ENCODE results near the gene RYR1. TPM values are rescaled to one million over a fixed set of nuclear protein-coding genes. Genes with fewer than 3 reads are reported as not detected.

Gene RYR1
- total RNA-seq, 2 donors from 2014 or later = 0.84 to 3.3 TPM

Other genes with a start within 250 kb of the RYR1 start
- gene DPF1, start 209.5 kb upstream of the RYR1 start, total RNA-seq = 1 to 10 TPM; 3.3 to 4.5 TPM
- gene PPP1R14A, start 177.3 kb upstream of the RYR1 start, total RNA-seq = 10 to 100 TPM in 1 of 2 donors, 1 to 10 TPM in 1; 8.6 to 13.8 TPM
- 100 to 1,000 TPM; 415 to 487 TPM for gene SPINT2, start 169.1 kb upstream of the RYR1 start, total RNA-seq
- 10 to 100 TPM in 1 of 2 donors, 1 to 10 TPM in 1; 2.9 to 13.2 TPM for gene C19orf33, start 129.4 kb upstream of the RYR1 start, total RNA-seq
- gene YIF1B, start 117.7 kb upstream of the RYR1 start, total RNA-seq = 10 to 100 TPM; 68.6 to 74.6 TPM
- 1 to 10 TPM; 5.1 to 8.9 TPM for gene KCNK6, start 113.8 kb upstream of the RYR1 start, total RNA-seq
- gene CATSPERG, start 97.9 kb upstream of the RYR1 start, total RNA-seq = 1 to 10 TPM; 2.5 to 8.9 TPM
- 100 to 1,000 TPM; 168 to 178 TPM for gene PSMD8, start 59.1 kb upstream of the RYR1 start, total RNA-seq
- gene GGN, start 45.7 kb upstream of the RYR1 start, total RNA-seq = 1 to 10 TPM in 1 of 2 donors, under 1 TPM in 1; 0.99 to 2.1 TPM
- gene SPRED3, start 45.0 kb upstream of the RYR1 start, total RNA-seq = 1 to 10 TPM; 5.3 to 10.0 TPM
- gene FAM98C, start 30.6 kb upstream of the RYR1 start, total RNA-seq = 10 to 100 TPM in 1 of 2 donors, 1 to 10 TPM in 1; 8.6 to 13.7 TPM
- gene RASGRP4, start 7.5 kb upstream of the RYR1 start, total RNA-seq = under 1 TPM in 1 of 2 donors, not detected in 1; 0.09 TPM
- gene MAP4K1, start 184.3 kb downstream of the RYR1 start, total RNA-seq = 10 to 100 TPM; 12.3 to 17.8 TPM
- gene EIF3K, start 185.5 kb downstream of the RYR1 start, total RNA-seq = 100 to 1,000 TPM; 303 to 334 TPM
- 100 to 1,000 TPM; 378 to 437 TPM for gene ACTN4, start 214.0 kb downstream of the RYR1 start, total RNA-seq